ENCODE measurements around the gene TSHR. TPM values are rescaled to one million over a fixed set of nuclear protein-coding genes. Genes with fewer than 3 reads are reported as not detected.

TSHR gene
- total RNA-seq, 1 experiment from 2014 or later: not detected

- ChIA-PET POLR2A (no interaction called here), CTCF (no interaction called here), RAD21 (ENCODE audit: low non-redundant PET in 1 of 2, low total read pairs in 2 of 2, uncharacterized antibody in 2 of 2, unreplicated experiment in 2 of 2) (no interaction called here)
- H2AFZ ChIP-seq (ENCODE audit: low read depth, low read length, poor library complexity, severe bottlenecking): no peak overlapping the region
- 0 out of 2 replicates have a peak, but pooled peaks cover 5% of the 10 kb centered on the region for H3K79me2 ChIP-seq (ENCODE audit: insufficient read depth, low read length)
- TF ChIP-seq CEBPB (IDR thresholded peaks at IDR 0.05; ENCODE audit: low read depth) (no peak), ZFX (IDR thresholded peaks at IDR 0.05) (no peak), POLR2A (IDR thresholded peaks at IDR 0.05; ENCODE audit: borderline replicate concordance, extremely low read depth, insufficient read depth, insufficient read length) (no peak), MAX (IDR thresholded peaks at IDR 0.05) (no peak), SIN3A (IDR thresholded peaks at IDR 0.05; ENCODE audit: low read depth) (no peak), POLR2AphosphoS5 (IDR thresholded peaks at IDR 0.05; ENCODE audit: low read depth, low read length) (no peak), SP1 (IDR thresholded peaks at IDR 0.05; ENCODE audit: low read depth) (no peak), EZH2 (IDR thresholded peaks at IDR 0.05) (no peak), CTCF (IDR thresholded peaks at IDR 0.05 in 2 of 3, conservative IDR thresholded peaks at IDR 0.05 in 1 of 3; ENCODE audit: borderline replicate concordance in 1 of 3, insufficient read depth in 1 of 3, low read depth in 2 of 3, low read length in 2 of 3) (no peak), REST (IDR thresholded peaks at IDR 0.05; ENCODE audit: low read depth) (no peak), EGR1 (IDR thresholded peaks at IDR 0.05; ENCODE audit: low read depth) (no peak), ZBTB33 (IDR thresholded peaks at IDR 0.05; ENCODE audit: extremely low read depth, insufficient replicate concordance, low read length) (no peak)
- no peak overlapping the region for H3K9ac ChIP-seq (ENCODE audit: low read length)
- DNase-seq (ENCODE audit: low read depth, low spot score) (no peak), ATAC-seq (no peak)
- H3K9me3 ChIP-seq (ENCODE audit: control insufficient read depth in 1 of 2, insufficient read depth in 1 of 2, low read depth in 1 of 2, low read length in 2 of 2): no peaks in the 10 kb centered on the region
- no peaks in the 10 kb centered on the region for H3K27me3 ChIP-seq (ENCODE audit: insufficient read depth, low read length)
- H3K4me3 ChIP-seq (replicated peaks in 1 of 2; ENCODE audit: low read depth in 1 of 2, low read length in 2 of 2): no peak overlapping the region
- no peak overlapping the region for H3K4me2 ChIP-seq (ENCODE audit: low read length)
- intact Hi-C loops (cut with micrococcal nuclease): no loop called here
- BruUV-seq (replicated peaks): no TSS peak
- no peaks in the 10 kb centered on the region for H3K4me1 ChIP-seq (ENCODE audit: control insufficient read depth in 1 of 2, insufficient read depth in 2 of 2, low read length in 2 of 2)
- H3K27ac ChIP-seq (ENCODE audit: low read depth, low read length): no peak overlapping the region
- H3K36me3 ChIP-seq (ENCODE audit: control insufficient read depth in 1 of 2, insufficient read depth in 2 of 2, low read length in 2 of 2): no peaks in the 10 kb centered on the region
- no peaks in the 10 kb centered on the region for H4K20me1 ChIP-seq (ENCODE audit: insufficient read depth)
- H3K9me2 ChIP-seq (ENCODE audit: insufficient read depth): no peaks in the 10 kb centered on the region
These were observed 32.1 kb upstream of the TSHR start for GRCh38 chr14:80923368-80923767.

All from HCT116 (cell line).